GM12801 (cell line): ENCODE measurements around the gene CAMK4.

Source experiments
- CTCF ChIP-seq: IDR thresholded peaks from one replicate; pipeline ENCODE4 v1.5.1; 2011; ENCODE audit warnings: control low read depth; ENCODE audit not compliant: insufficient read length; ENCODE audit errors: extremely low read depth

CAMK4 gene

DNA sequence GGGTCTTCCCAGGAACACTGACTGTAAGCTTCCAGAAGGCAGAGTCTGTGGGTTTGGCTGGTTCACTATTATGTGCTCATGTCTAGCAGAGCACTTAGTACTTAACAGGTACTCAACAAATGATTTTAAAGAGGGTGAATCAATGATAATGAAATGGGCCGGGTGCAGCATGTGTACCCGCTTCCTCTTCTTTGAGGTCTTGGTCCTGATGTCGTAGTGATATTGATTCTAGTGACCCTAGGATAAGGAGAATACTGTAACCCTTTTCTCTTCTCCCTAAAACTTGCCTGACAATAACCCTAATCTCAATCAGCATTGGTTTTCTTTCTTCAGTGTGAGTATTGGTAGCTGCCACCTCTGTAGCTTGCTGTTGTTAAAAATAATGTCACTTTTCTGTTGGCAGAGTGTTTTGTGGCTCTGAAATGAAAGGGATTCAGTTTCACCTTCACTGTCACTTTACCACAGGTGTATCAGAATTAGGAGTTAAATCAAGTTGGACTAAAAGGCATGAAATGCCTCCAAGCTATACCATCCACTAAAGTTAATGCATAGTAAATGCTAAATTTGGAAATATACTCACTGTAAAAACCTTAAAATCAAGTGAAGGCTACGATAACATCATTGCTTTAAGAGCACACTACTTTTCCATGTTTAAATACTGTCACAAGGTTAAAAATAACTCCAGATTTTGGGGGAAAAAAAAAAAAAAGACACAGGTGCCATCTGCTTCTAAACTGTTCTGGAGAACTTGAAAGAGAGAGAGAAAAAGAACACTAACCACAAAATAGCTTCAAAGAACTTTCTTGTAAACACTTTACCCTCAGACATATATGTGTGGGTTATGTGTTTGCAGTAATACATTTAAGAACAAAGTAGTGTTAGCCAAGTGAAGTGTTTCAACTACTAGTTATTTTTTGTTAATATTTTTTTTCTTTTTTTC is 6.0 kb downstream of the CAMK4 start:
- TF ChIP-seq CTCF, result no peak

DNA sequence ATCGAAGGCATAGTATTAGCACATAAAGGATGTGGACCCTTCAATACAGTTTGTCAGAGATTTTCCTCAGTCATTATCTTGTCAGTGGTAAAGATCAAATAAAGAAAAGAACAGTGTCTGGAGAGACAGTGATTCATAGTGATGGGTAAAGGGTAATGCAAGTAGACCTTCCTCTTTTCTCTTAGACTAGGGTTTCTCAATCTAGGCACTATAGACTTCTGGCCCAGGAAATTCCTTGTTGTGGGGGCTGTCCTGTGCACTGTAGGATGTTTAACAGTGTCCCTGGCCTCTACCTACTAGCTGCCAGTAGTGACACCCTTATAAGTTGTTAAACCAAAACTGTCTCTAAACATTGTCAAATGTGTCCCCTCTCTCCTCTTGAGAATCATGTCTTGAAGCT is 6.9 kb downstream of the CAMK4 start:
- TF ChIP-seq CTCF, result no peak

DNA sequence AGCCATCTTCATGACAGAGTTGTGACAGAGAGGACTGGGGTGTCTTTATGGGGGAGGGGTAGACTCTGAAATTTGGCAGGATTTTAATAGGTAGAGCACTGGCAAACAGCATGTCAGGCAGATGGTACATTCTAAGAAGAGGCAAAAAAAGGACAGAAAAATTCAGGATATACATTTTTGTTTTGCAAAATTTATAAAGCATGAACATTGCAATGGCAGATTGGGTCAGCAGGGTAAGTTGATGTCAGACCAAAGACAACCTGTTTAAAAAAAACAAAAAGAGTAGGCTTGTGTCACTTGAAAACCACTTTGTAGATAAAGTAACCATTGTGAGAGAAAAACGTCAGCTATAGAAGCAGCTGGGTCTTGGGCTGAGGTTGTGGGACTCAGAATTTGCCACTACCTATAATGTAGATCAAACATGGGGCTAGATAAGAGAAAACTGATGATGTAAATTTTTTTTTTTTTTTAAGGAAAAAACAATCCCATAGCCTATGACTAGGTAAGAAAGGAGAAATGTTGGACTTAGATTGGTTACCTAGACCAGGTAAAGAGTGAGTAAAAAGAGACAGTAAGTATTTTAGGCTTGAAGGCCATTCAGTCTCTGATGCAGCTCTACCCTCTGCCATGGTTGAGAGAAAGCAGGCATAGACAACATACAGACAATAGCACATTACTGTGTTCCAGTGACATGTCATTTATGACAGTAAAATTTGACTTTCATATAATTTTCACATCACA is 8.3 kb downstream of the CAMK4 start:
- no peak for TF ChIP-seq CTCF

DNA sequence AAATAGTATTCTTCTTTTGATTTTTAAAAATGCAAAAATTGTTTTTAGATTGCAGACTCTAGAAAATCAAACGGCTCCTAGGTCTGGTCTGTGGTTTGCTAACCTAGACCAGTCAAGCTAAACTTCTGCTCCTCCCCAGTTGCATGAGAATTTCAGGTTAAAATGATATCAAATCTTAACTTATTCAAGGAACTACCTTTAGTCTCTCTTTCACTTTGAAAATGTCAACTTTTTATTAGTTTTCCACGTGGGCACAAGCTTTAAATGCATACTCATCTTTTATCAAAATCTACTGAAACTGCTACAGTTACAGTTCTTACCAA is 8.8 kb downstream of the CAMK4 start:
- TF ChIP-seq CTCF, result no peak

DNA sequence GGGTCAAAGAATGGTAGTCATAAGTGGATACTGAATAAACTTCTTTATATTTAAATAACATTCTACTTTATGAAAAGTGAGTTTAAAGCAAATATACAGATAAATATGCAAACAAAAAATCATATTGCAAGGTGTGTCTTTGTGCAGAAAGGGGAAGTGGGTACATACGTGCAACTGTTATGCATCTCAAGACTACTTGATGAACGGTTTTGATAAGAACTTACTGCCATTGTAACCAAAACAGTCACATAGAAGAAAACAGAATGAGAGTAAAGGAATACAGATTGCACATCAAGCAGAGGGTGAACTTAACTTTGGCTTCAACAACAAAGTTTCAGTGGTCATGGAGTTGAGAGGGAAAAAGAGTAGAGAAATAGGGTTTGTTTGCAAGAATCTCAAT is 9.9 kb downstream of the CAMK4 start:
- TF ChIP-seq CTCF, result no peak

DNA sequence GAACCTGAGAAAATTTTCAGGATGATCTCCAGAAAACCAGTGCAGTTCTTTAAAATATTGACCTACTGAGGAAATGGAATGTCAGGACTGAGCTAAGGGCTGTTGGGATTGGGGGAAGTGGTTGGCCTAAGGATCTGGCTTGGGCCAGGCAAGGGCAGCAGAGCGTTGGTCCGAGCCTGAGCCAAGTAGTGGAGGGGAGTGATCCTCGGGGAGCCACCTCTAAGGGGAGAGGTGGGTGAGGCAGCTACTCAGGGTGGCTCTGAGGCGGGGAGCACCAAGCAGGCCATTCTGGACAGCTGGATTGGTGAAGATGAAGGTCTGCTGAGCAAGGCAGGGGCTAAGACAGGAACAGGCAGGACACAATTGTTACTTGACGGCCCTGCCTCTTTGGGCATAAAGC is 11.5 kb downstream of the CAMK4 start:
- no peak for TF ChIP-seq CTCF

DNA sequence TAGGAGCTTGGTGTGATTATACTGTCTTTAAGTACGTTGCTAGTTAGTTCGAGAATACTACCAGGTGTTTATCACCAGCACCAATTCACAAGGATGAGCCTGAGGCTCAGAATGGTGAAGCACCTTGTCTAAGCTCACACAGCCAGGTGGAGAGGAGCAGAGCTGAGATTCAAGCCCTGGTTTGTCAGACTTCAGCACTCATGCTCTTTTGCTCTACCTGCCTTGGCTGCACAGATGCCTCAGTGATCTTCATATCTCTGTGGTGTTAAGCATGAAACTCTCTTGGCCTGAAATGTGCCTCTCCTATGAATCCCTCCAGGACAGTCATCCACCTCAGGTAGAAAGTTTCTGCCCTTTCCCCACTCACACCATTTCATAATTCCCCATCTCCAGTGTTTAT is 12.2 kb downstream of the CAMK4 start:
- TF ChIP-seq CTCF, result no peak
